GM23338 (cell line): ENCODE measurements around the gene SPAG7. TPM values are rescaled to one million over a fixed set of nuclear protein-coding genes. Genes with fewer than 3 reads are reported as not detected.
A peak's percentile ranks its signal among the peaks of the same experiment; 100 is the strongest.

Experiments
- ATAC-seq: fragments of 200-7000 bp; cut with Tn5 transposase; 3 replicates; pipeline ENCODE4 v1.9.1; 2020
- DNase-seq: peaks from one replicate; pipeline ENCODE4 v3.0.0-alpha.2; 2015; ENCODE audit warnings: low spot score
- H2AFZ ChIP-seq: fragments of 200-600 bp; sonication (generic); 2 replicates; pipeline ENCODE4 v1.8.0; 2016; ENCODE audit warnings: antibody characterized with exemption, mild to moderate bottlenecking, moderate library complexity
- H3F3A ChIP-seq: fragments of 200-600 bp; sonication (generic); replicated peaks from 2 replicates; pipeline ENCODE4 v1.8.0; 2017; ENCODE audit warnings: antibody characterized with exemption, mixed run types, low read depth
- H3K27ac ChIP-seq: fragments of 200-600 bp; sonication (generic); 2 replicates; pipeline ENCODE4 v1.6.1; 2016; ENCODE audit warnings: low read depth
- H3K27me3 ChIP-seq: fragments of 200-600 bp; sonication (generic); 2 replicates; pipeline ENCODE4 v1.8.0; 2016; ENCODE audit warnings: mild to moderate bottlenecking, mixed run types, moderate library complexity; ENCODE audit not compliant: insufficient read depth
- H3K36me3 ChIP-seq: fragments of 200-600 bp; sonication (generic); 2 replicates; pipeline ENCODE4 v1.8.0; 2016; ENCODE audit warnings: mild to moderate bottlenecking; ENCODE audit not compliant: insufficient read depth
- H3K4me1 ChIP-seq: fragments of 200-600 bp; sonication (generic); 2 replicates; pipeline ENCODE4 v1.8.0; 2016; ENCODE audit warnings: mild to moderate bottlenecking, moderate library complexity; ENCODE audit not compliant: insufficient read depth
- H3K4me2 ChIP-seq: fragments of 200-600 bp; sonication (generic); 2 replicates; pipeline ENCODE4 v1.7.1; 2017; ENCODE audit warnings: mixed run types
- H3K4me3 ChIP-seq: fragments of 200-600 bp; sonication (generic); 2 replicates; pipeline ENCODE4 v1.6.1; 2016; ENCODE audit warnings: mixed run types
- H3K79me2 ChIP-seq: fragments of 200-600 bp; sonication (generic); replicated peaks from 2 replicates; pipeline ENCODE4 v1.8.0; 2017; ENCODE audit warnings: mild to moderate bottlenecking; ENCODE audit not compliant: insufficient read depth
- H3K9me2 ChIP-seq: fragments of 200-600 bp; sonication (generic); 2 replicates; pipeline ENCODE4 v1.8.0; 2017; ENCODE audit not compliant: insufficient read depth
- H4K20me1 ChIP-seq: fragments of 200-600 bp; sonication (generic); replicated peaks from 2 replicates; pipeline ENCODE4 v1.8.0; 2017; ENCODE audit warnings: mild to moderate bottlenecking; ENCODE audit not compliant: insufficient read depth
- H3K27ac Mint-ChIP-seq: 2 replicates; pipeline ENCODE4 v1.8.0; 2020; ENCODE audit warnings: inconsistent platforms, mild to moderate bottlenecking, moderate library complexity, mixed read lengths
- H3K27me3 Mint-ChIP-seq: 3 replicates; pipeline ENCODE4 v1.8.0; 2022; ENCODE audit warnings: low read depth, mild to moderate bottlenecking, moderate library complexity, mixed read lengths, inconsistent platforms; ENCODE audit not compliant: insufficient read depth, poor library complexity
- H3K36me3 Mint-ChIP-seq: 3 replicates; pipeline ENCODE4 v1.8.0; 2021; ENCODE audit warnings: low read depth, mild to moderate bottlenecking, inconsistent platforms, moderate library complexity, mixed read lengths
- H3K4me1 Mint-ChIP-seq: 3 replicates; pipeline ENCODE4 v1.8.0; 2020; ENCODE audit warnings: mild to moderate bottlenecking, inconsistent platforms, mixed read lengths
- H3K4me3 Mint-ChIP-seq: 3 replicates; pipeline ENCODE4 v1.8.0; 2021; ENCODE audit warnings: moderate library complexity, mild to moderate bottlenecking, inconsistent platforms, mixed read lengths
- H3K9me3 Mint-ChIP-seq: 3 replicates; pipeline ENCODE4 v1.8.0; 2020; ENCODE audit warnings: moderate library complexity, mild to moderate bottlenecking, inconsistent platforms, mixed read lengths
- CREB1 ChIP-seq: fragments of 250-450 bp; sonication (Bioruptor Pico); IDR thresholded peaks from 2 replicates; pipeline ENCODE4 v1.5.0; 2020; ENCODE audit warnings: low read depth, mild to moderate bottlenecking, moderate library complexity
- CTCF ChIP-seq, 2 experiments: fragments of 200-600 bp in 1 of 2; sonication (generic) in 1 of 2; conservative IDR thresholded peaks; 2 replicates each; pipeline versions ENCODE4 v1.5.1 to v1.6.1; 2016 to 2017; ENCODE audit warnings: antibody characterized with exemption in 2 of 2, low read depth in 2 of 2, mild to moderate bottlenecking in 2 of 2, moderate library complexity in 1 of 2
- ETS1 ChIP-seq: IDR thresholded peaks from 2 replicates; pipeline ENCODE4 v1.6.1; 2016; ENCODE audit warnings: antibody characterized with exemption
- EZH2 ChIP-seq: fragments of 200-600 bp; sonication (generic); IDR thresholded peaks from one replicate; pipeline ENCODE4 v1.8.0; 2017; ENCODE audit warnings: antibody characterized with exemption, mild to moderate bottlenecking, low read depth; ENCODE audit not compliant: unreplicated experiment
- EZH2phosphoT487 ChIP-seq: fragments of 200-600 bp; sonication (generic); IDR thresholded peaks from one replicate; pipeline ENCODE4 v1.8.1; 2018; ENCODE audit warnings: antibody characterized with exemption; ENCODE audit not compliant: unreplicated experiment
- JUNB ChIP-seq: IDR thresholded peaks from one replicate; pipeline ENCODE4 v1.6.1; 2016; ENCODE audit warnings: antibody characterized with exemption; ENCODE audit not compliant: unreplicated experiment
- NANOG ChIP-seq: IDR thresholded peaks from 2 replicates; pipeline ENCODE4 v1.6.1; 2016; ENCODE audit warnings: antibody characterized with exemption, borderline replicate concordance
- POLR2AphosphoS5 ChIP-seq: IDR thresholded peaks from 2 replicates; pipeline ENCODE4 v1.6.1; 2016; ENCODE audit warnings: antibody characterized with exemption, low read depth
- STAT1 ChIP-seq: IDR thresholded peaks from one replicate; pipeline ENCODE4 v1.6.1; 2016; ENCODE audit warnings: antibody characterized with exemption; ENCODE audit not compliant: unreplicated experiment
- ZNF114 ChIP-seq: fragments of 250-450 bp; sonication (Bioruptor Pico); IDR thresholded peaks from 2 replicates; pipeline ENCODE4 v1.5.0; 2020; ENCODE audit warnings: mild to moderate bottlenecking, moderate library complexity
- ZNF331 ChIP-seq: fragments of 250-450 bp; sonication (Bioruptor Pico); IDR thresholded peaks from 2 replicates; pipeline ENCODE4 v1.5.0; 2020; ENCODE audit warnings: low read depth, mild to moderate bottlenecking, moderate library complexity
- polyA plus RNA-seq: library from polyadenylated mRNA; unstranded; fragments of >200 nt; fragmentation: Nextera tagmentation; extraction: Ambion mirVana; gene quantifications from 2 replicates; pipeline ENCODE4 v1.2.1, GENCODE V29; 2016
- total RNA-seq: library from RNA; depleted of rRNA; stranded (reverse); fragments of >200 nt; shearing (Covaris generic); gene quantifications from 2 replicates; pipeline ENCODE4 v1.2.3, GENCODE V29; 2014
- TF ChIP-seq, protein P1 (sequence below): IDR thresholded peaks from one replicate; pipeline ENCODE4 v1.6.1; 2018; ENCODE audit warnings: antibody characterized with exemption; ENCODE audit not compliant: unreplicated experiment
- TF ChIP-seq, protein P2 (sequence below): fragments of 250-450 bp; sonication (Bioruptor Pico); IDR thresholded peaks from 2 replicates; pipeline ENCODE4 v1.5.0; 2020; ENCODE audit warnings: mild to moderate bottlenecking, moderate library complexity

SPAG7 gene
- total and polyA plus RNA-seq, 2 experiments from 2014 or later = 77.9 to 226 TPM

GRCh38 chr17:4998732-4999429 is 31.3 kb upstream of the SPAG7 start:
- DNase-seq (peak; percentile 51), ATAC-seq (peak; percentile 15)
- Mint-ChIP-seq H3K27me3 (peaks cover 33% of the 10 kb centered on the region), H3K27ac (peak overlapping the region; percentile 25; the same call in 1 of the 2 replicates), H3K9me3 (0 out of 3 replicates have a peak, but pooled peaks cover 3% of the 10 kb centered on the region), H3K4me1 (peaks cover 21% of the 10 kb centered on the region), H3K4me3 (peak overlapping the region; percentile 85), H3K36me3 (peaks cover 37% of the 10 kb centered on the region)
- Histone ChIP-seq H4K20me1 (no peaks in the 10 kb centered on the region; the same call in none of the 2 replicates), H3K4me2 (peak overlapping the region; percentile 98), H3K4me3 (peak overlapping the region; percentile 94), H3K9me2 (no peaks in the 10 kb centered on the region), H2AFZ (no peak overlapping the region), H3K27ac (peak overlapping the region; percentile 32; the same call in 1 of the 2 replicates), H3K4me1 (peaks cover 19% of the 10 kb centered on the region; the same call in 1 of the 2 replicates), H3K27me3 (peaks cover 11% of the 10 kb centered on the region; the same call in 1 of the 2 replicates), H3K36me3 (peaks cover 12% of the 10 kb centered on the region), H3F3A (0 out of 2 replicates have a peak, but pooled peaks cover 2% of the 10 kb centered on the region), H3K79me2 (peaks cover 16% of the 10 kb centered on the region)
- TF ChIP-seq EZH2phosphoT487 = no peak
- no peak for TF ChIP-seq STAT1
- TF ChIP-seq, protein P1, sequence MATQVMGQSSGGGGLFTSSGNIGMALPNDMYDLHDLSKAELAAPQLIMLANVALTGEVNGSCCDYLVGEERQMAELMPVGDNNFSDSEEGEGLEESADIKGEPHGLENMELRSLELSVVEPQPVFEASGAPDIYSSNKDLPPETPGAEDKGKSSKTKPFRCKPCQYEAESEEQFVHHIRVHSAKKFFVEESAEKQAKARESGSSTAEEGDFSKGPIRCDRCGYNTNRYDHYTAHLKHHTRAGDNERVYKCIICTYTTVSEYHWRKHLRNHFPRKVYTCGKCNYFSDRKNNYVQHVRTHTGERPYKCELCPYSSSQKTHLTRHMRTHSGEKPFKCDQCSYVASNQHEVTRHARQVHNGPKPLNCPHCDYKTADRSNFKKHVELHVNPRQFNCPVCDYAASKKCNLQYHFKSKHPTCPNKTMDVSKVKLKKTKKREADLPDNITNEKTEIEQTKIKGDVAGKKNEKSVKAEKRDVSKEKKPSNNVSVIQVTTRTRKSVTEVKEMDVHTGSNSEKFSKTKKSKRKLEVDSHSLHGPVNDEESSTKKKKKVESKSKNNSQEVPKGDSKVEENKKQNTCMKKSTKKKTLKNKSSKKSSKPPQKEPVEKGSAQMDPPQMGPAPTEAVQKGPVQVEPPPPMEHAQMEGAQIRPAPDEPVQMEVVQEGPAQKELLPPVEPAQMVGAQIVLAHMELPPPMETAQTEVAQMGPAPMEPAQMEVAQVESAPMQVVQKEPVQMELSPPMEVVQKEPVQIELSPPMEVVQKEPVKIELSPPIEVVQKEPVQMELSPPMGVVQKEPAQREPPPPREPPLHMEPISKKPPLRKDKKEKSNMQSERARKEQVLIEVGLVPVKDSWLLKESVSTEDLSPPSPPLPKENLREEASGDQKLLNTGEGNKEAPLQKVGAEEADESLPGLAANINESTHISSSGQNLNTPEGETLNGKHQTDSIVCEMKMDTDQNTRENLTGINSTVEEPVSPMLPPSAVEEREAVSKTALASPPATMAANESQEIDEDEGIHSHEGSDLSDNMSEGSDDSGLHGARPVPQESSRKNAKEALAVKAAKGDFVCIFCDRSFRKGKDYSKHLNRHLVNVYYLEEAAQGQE = no peak
- TF ChIP-seq POLR2AphosphoS5 = no peak
- no peak for TF ChIP-seq ZNF331 (CRISPR knock-in tag)
- TF ChIP-seq ZNF114 = no peak
- no peak for TF ChIP-seq EZH2
- no peak for TF ChIP-seq CTCF (conservative IDR thresholded peaks at IDR 0.05; ENCODE audit: low read depth in 2 of 2)
- no peak for TF ChIP-seq ETS1
- TF ChIP-seq CREB1 (CRISPR knock-in tag) = no peak
- no peak for TF ChIP-seq NANOG
- TF ChIP-seq JUNB = no peak
- TF ChIP-seq, protein P2, sequence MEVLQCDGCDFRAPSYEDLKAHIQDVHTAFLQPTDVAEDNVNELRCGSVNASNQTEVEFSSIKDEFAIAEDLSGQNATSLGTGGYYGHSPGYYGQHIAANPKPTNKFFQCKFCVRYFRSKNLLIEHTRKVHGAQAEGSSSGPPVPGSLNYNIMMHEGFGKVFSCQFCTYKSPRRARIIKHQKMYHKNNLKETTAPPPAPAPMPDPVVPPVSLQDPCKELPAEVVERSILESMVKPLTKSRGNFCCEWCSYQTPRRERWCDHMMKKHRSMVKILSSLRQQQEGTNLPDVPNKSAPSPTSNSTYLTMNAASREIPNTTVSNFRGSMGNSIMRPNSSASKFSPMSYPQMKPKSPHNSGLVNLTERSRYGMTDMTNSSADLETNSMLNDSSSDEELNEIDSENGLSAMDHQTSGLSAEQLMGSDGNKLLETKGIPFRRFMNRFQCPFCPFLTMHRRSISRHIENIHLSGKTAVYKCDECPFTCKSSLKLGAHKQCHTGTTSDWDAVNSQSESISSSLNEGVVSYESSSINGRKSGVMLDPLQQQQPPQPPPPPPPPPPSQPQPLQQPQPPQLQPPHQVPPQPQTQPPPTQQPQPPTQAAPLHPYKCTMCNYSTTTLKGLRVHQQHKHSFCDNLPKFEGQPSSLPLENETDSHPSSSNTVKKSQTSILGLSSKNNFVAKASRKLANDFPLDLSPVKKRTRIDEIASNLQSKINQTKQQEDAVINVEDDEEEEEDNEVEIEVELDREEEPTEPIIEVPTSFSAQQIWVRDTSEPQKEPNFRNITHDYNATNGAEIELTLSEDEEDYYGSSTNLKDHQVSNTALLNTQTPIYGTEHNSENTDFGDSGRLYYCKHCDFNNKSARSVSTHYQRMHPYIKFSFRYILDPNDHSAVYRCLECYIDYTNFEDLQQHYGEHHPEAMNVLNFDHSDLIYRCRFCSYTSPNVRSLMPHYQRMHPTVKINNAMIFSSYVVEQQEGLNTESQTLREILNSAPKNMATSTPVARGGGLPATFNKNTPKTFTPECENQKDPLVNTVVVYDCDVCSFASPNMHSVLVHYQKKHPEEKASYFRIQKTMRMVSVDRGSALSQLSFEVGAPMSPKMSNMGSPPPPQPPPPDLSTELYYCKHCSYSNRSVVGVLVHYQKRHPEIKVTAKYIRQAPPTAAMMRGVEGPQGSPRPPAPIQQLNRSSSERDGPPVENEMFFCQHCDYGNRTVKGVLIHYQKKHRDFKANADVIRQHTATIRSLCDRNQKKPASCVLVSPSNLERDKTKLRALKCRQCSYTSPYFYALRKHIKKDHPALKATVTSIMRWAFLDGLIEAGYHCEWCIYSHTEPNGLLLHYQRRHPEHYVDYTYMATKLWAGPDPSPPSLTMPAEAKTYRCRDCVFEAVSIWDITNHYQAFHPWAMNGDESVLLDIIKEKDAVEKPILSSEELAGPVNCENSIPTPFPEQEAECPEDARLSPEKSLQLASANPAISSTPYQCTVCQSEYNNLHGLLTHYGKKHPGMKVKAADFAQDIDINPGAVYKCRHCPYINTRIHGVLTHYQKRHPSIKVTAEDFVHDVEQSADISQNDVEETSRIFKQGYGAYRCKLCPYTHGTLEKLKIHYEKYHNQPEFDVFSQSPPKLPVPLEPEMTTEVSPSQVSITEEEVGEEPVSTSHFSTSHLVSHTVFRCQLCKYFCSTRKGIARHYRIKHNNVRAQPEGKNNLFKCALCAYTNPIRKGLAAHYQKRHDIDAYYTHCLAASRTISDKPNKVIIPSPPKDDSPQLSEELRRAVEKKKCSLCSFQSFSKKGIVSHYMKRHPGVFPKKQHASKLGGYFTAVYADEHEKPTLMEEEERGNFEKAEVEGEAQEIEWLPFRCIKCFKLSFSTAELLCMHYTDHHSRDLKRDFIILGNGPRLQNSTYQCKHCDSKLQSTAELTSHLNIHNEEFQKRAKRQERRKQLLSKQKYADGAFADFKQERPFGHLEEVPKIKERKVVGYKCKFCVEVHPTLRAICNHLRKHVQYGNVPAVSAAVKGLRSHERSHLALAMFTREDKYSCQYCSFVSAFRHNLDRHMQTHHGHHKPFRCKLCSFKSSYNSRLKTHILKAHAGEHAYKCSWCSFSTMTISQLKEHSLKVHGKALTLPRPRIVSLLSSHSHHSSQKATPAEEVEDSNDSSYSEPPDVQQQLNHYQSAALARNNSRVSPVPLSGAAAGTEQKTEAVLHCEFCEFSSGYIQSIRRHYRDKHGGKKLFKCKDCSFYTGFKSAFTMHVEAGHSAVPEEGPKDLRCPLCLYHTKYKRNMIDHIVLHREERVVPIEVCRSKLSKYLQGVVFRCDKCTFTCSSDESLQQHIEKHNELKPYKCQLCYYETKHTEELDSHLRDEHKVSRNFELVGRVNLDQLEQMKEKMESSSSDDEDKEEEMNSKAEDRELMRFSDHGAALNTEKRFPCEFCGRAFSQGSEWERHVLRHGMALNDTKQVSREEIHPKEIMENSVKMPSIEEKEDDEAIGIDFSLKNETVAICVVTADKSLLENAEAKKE (CRISPR knock-in tag) = no peak
